ENCODE measurements around the gene CSH2. TPM values are rescaled to one million over a fixed set of nuclear protein-coding genes. Genes with fewer than 3 reads are reported as not detected.
"Not testable (repeated sequence)": the region's sequence is repeated elsewhere in the genome, so short reads cannot be mapped to it uniquely, and the experiment has no call there.

The CSH2 gene
- total RNA-seq, 1 donor from 2014 or later = not detected

GRCh38 chr17:63854709-63855108, 18.8 kb downstream of the CSH2 start:
- ATAC-seq = no peak

DNA sequence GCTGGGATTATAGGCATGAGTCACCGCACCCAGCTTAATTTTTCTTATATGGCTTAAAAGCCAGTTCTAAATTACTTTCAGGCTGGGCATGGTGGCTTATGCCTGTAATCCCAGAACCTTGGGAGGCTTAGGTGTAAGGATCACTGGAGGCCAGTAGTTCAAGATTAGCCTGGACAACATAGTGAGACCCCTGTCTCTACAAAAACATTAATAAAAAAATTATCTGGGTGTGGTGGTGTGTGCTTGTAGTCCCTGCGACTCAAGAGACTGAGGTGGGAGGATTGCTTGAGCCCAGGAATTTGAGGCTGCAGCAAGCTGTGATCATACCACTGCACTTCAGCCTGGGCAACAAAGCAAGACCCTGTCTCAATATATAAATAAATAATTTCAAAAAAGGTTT, 20.2 kb downstream of the CSH2 start:
- ATAC-seq = no peak

DNA sequence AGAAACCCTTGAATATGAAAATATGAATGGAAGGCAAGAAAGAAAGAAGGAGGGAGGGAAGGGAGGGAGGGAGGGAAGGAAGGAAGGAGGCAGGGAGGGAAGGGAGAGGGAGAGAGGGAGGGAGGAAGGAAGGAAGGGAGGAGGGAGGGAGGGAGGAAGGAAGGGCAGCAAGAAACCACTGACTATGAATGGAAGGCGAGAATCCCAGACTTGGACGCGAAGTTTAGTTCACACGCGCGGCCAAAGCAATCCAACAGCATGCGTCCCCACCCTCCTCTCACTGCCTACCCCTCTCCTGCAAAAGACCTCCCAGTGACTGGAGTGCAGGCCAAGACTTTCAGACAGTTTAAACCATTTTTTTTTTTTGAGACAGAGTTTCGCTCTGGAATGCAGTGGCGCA, 23.1 kb downstream of the CSH2 start:
- no peak for ATAC-seq

DNA sequence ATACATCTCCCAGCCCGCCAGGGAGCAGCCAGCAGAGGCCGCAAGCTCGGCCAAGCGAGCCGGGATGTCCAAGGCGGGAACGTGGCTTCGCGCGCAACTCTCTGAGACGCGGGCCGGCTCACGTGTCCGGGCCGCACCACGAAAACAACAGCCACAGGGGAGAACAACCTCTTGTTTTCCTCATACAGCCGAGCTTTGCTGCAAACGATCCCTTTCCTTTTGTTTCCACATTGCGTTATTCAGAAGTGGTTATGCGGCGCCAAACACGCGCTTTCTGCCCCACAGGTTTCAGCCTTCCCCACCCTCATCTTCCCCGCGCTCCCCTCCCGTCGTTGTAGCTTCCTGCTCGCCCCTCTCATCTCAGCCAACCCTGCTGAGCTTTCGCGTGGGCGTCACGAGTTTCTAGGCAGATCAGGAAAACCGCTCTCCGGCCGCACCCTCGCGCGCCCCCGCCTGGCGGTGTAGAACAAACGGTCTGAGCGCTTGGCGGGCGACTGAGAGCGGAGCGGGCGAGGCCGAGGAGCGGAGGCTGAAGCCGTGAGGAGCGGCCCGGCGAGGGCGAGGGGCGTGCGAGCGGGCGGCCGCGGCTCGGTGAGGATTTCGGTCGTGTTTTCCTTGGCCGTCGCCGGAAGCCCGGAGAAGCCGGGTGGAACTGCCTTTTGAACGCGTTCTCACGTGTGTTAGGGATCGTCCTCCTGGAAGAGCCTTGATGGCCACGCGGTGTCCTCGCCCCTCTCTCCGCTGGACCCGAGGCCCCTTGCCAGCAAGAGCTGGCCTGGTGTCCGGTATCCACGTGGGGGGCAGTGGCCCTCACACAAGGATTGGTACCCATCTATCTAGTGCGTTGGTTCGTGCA, 24.4 kb downstream of the CSH2 start:
- peak; percentile 87 for ATAC-seq

DNA sequence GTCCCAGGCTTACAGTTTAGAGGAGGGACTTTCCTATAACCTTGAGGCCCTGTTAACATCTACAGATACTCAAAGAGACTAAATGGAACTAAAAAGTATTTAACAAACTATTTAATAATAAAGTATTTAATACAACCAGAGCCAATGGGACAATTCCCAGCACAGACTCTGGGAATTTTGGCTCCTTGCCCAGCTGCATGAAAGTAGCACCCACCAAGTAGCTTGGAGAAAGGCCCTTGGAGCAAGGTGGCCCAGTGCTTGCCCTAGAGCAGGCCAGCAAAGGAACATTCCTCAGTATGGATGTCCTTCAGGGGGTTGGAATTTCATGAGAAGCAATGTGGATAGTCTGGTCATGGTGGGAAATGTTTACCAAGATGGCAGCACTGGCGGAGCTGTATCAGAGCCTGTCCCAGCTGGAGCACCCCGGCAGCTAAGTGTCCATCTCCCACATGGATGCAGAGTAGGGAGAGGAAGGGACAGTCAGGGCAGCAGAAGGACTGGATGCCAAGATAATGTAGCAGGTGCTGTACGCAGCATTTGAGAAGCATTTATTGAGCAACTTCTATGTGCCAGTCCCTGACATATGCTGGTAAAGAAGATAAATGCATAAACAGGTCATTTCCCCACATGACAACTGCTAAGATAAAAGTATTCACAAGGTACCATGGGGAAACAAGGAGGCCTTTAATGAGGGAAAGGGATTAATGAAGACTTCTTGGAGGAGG, 25.8 kb downstream of the CSH2 start:
- ATAC-seq = no peak

DNA sequence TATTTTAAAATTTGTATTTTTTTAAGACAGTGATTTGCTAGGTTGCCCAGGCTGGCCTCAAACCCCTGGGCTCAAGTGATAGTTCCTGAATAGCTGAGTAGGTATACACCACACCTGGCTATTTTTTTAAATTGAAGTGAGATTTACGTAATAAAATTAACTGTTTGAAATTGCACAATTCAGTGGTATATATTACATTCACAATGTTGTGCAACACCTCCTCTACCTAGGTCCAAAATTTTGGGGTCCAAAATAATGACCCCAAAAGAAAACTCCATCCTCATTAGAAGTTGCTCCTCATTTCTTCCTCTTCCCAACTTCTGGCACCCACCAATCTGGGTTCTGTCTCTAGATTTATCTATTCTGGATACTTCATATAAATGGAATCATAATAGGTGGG, 28.0 kb downstream of the CSH2 start:
- ATAC-seq = no peak

DNA sequence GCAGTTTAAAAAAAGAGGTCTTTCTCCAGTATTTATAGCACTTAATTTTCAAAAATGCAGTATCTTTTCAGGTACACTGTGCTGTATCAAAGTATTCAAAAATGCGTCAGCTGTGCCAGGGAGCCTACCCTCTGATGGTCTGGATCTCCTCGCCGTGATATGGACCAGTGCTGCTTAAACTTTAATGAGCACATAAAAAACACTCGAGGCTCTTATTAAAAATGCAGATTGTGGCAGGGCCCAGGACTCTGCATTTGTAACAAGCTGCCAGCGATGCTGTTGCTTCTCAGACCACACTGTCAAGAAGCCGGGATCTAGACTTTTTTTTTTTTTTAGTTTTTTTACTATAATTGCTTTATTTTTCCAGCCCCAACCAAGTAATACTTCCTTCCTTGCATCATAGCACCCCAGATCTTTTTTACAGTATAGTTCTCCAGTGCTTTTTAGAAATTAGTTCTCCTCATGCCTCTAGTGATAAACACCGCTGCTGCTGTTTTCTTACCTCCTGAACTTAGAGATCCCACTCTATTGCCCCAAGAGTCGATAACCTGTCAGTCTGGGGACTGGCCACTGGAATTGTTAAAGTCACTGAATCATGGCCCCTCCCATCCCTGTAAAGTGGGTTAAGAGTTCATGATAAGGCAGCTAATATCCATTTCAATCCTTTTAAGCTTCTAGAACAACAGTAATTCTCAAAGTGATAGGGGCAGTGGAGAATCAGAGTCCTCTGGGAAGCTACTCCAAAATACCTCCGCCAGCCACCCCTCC, 29.4 kb downstream of the CSH2 start:
- ATAC-seq = no peak

DNA sequence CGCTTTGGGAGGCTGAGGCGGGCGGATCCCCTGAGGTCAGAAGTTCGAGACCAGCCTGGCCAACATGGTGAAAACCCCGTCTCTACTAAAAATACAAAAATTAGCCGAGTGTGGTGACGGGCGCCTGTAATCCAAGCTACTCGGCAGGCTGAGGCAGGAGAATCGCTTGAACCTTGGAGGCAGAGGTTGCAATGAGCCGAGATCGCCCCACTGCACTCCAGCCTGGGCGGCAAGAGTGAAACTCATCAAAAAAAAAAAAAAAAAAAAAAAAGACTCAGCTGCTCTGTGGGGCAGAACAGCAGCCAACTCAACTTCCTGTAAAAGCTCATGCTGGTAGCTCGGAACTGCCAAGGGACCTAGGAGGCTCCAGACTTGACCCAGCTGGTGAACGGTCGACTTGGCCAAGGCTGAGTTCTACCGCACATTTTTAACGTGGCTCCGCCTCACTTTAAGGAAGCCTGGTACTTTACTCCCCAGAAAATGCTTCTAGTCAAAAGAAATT, 30.0 kb downstream of the CSH2 start:
- ATAC-seq = not testable (repeated sequence)

DNA sequence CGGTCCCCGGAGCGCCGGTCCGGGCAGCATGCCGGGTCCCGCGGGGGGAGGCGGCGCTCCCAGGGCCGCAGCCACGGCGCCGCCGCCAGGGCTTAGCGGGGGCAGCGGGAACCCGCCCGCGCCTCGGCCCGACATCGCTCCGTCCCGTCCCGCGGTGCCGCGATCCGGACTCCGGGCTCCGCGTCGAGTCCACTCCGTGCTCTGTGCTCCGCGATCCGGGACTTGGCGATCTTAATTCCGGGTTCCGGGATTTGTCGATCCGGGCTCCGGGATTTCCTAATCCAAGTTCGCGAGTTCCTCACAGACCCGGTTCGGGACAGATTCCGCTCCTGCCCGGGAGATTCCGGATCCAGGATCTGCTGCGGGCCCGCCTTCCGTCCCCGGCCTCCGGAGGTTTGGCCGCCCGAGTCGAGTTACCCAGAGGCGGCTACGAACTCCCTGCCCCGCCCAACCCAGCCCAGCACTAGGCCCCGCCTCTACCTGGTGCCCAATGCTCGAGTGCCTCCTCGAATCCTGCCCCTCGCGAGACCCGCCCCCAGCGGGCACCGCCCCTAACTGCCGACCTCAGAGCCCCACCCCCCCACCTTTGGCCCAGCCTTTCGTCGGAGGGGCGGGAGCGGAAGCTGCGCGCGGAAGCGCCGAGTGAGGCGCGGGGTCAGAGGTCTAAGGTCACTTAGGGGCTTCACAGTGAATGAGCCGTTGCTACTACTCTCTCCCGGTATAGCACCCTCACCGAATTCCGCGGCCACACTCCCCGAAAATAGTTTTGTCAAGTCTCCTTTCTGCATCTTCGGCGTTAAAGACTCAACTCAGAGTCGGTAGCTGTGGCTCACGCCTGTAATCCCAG, 30.7 kb downstream of the CSH2 start, which contains the start of gene SMARCD2:
SMARCD2 (minus strand) TSS at position 146 of the 847 bp plus-strand sequence; CDS start at position 135, 11 bp downstream.
- peak; percentile 92 for ATAC-seq

DNA sequence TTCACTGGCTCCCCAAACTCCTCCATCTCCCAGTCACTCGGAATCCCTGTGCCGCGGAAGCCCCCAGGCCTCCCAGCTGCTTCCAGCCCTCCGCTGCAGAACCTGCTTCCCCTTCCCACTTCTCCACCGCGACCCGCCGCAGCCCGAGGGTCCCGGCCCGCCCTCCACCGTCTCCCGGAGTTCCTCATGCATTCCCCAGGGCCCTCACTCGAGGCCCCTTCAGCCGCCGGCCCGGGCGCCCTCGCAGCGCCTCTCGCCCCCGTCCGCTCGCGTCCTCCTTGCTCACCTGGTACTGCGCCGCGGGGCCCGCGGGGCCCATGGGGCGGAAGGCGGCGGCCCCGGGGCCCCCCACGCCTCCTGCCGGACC, 31.3 kb downstream of the CSH2 start:
- ATAC-seq = no peak

GRCh38 chr17:63841350-63842172, 31.9 kb downstream of the CSH2 start:
- ATAC-seq = no peak

DNA sequence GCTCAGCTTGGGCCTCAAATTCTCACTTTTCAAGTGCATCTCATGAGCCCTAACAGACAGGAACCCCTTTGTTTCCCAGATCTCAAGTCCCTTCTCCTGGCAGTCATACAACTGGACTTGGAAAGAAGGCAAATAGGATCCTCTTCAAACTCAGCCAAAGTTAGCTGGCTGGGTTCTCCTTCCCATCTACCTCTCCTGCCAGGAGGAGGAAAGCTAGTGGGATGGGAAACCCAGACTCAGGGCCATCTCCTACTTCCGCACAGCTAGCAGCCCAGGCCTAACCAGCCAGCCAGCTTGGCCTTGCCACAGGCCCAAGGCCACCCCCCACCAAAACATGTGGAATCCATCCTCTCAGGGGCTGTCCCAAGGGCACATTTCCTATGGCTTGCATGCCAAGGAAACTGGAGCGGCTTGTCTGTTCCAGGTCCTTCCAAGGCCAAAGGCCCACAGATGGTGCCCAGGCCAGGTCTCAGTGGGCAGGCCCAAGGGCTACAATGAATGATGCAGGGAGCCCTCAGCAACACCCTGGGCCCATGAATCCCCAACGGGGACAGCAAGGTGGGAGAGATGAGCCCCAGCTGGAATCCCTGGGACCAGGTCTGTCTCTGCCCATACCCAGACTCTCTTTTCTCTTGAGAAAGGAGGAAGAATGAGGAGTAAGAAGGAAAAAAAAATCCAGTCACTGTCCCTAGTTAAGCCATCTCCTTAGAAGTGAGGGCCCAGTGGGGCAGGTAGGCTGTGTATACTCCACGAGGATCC, 32.7 kb downstream of the CSH2 start:
- no peak for ATAC-seq

GRCh38 chr17:63838631-63839171, 34.8 kb downstream of the CSH2 start:
- peak; percentile 52 for ATAC-seq

GRCh38 chr17:63837962-63838600, 35.4 kb downstream of the CSH2 start:
- ATAC-seq = no peak

GRCh38 chr17:63837480-63837879, 36.0 kb downstream of the CSH2 start:
- ATAC-seq = no peak

DNA sequence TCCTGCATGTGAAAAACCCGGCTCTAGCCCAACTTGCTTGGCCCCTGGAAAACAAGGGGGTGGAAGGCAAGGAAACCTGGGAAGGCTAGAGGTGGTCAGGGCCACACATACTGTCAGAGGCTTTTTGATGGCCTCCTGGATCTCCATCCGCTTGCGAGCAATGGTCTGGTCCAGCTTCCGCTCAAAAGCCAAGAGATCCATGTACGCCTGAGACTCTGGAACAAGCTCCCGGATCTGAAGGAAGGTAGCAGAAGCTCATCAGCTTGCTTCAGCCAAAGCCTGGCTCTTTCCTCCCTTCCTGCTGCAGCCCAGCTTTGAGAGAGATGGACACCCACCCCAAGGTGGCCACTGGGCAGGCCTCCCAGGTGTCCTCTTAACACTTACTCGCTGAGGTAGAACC, 36.7 kb downstream of the CSH2 start:
- ATAC-seq = no peak

DNA sequence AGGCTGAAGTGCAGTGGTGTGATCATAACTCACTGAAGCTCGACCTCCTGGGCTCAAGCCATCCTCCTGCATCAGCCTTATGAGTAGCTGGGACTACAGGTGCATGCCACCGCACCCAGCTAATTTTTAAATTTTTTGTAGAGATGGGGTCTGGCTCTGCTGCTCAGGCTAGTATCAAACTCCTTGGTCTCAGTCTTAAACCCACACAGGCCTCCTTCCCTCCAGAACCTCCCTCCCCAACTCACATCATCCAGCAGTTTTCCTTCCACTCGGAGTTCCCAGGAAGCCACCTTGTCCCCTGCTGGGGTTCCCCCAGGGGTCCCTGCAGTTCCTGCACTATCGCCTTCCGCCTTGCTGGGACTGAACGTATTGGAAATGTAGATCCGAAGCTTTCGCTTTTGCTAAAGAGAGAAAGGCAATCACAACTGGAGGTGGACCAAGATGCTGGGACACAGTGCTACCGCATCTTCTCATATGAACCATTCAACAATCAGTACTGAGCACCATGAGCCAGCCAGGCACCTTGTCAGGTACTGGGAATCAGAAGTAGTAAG, 38.2 kb downstream of the CSH2 start:
- ATAC-seq = no peak

DNA sequence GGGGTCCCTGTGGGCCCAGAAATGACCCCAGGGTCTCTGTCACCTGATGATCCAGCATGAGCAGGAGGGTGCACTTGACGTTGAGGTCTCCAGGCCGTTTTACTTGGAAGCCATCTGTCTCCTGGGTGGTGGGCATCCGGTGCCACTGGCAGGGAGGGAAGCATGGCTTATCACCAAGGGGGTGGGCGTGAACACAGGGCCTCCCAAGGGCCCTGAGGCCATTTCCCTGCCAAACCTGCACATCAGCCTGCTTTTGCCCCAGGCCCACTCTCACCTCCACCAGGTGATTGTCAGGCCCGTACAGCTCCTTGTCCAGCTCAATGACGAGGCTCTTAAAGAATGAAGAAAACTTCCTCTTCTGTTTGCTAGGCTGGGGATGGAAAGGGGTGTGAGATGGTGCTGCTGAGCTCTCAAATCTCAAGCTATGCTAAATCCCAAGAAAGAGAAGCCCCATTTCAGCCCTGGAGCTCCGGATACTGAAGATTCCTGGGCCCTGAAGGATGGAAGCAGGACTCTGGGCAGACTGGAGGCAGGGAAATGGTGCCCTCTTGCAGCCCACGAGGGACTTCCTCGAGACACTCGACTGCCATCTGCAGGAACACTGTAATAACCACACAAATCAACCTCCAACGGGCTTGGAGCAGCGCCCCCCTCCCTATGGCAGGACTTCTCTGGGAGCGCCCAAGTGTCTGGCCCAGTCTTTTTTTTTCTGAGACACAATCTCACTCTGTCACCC, 38.9 kb downstream of the CSH2 start:
- peak; percentile 48 for ATAC-seq

All from esophagus mucosa (tissue), 1 donor.